Sigmoid colon (tissue), 7 donors: Measurements from ENCODE around the gene CNTN2. TPM values are rescaled to one million over a fixed set of nuclear protein-coding genes. Genes with fewer than 3 reads are reported as not detected.

ENCODE experiments used
- DNase-seq: peaks from one replicate; pipeline ENCODE4 v3.0.0-alpha.2; 2019
- H3K27ac ChIP-seq, 4 donors: fragments of 200-600 bp; sonication (generic); one replicate each; pipeline ENCODE4 v1.5.1; 2016 to 2019; ENCODE audit warnings: mild to moderate bottlenecking in 1 of 4
- H3K27me3 ChIP-seq, 3 donors: fragments of 200-600 bp; sonication (generic); one replicate each; pipeline ENCODE4 v1.5.1; 2019; ENCODE audit warnings: mild to moderate bottlenecking in 1 of 3
- H3K36me3 ChIP-seq, 4 donors: fragments of 200-600 bp; sonication (generic); one replicate each; pipeline ENCODE4 v1.5.1; 2016 to 2019
- H3K4me1 ChIP-seq, 4 donors: fragments of 200-600 bp; sonication (generic); one replicate each; pipeline ENCODE4 v1.5.1; 2017 to 2019
- H3K4me3 ChIP-seq, 4 donors: fragments of 200-600 bp; sonication (generic); one replicate each; pipeline ENCODE4 v1.5.1; 2017 to 2019; ENCODE audit warnings: mild to moderate bottlenecking in 2 of 4, moderate library complexity in 1 of 4
- H3K9me3 ChIP-seq, 4 donors: fragments of 200-600 bp in 3 of 4; sonication (generic) in 3 of 4; one replicate each; pipeline versions ENCODE4 v1.5.1 to v1.6.1; 2013 to 2019
- EP300 ChIP-seq, 4 donors: sonication (generic); formaldehyde crosslinking; IDR thresholded peaks; one replicate each; pipeline ENCODE4 v1.6.1; 2017; ENCODE audit warnings: antibody characterized with exemption in 4 of 4
- POLR2A ChIP-seq, 2 donors: fragments of 450-650 bp; IDR thresholded peaks; one replicate each; pipeline ENCODE4 v1.6.1; 2016; ENCODE audit warnings: antibody characterized with exemption in 2 of 2, mild to moderate bottlenecking in 2 of 2, moderate library complexity in 2 of 2
- POLR2AphosphoS5 ChIP-seq, 4 donors: sonication (generic); formaldehyde crosslinking; IDR thresholded peaks; one replicate each; pipeline ENCODE4 v1.6.1; 2017; ENCODE audit warnings: antibody characterized with exemption in 4 of 4
- WGBS, 2 donors: extraction: QIAGEN DNeasy Blood & Tissue Kit; methylation state at CpG; one replicate each; pipeline ENCODE4 v1.1.7; 2013; 5-methylcytosine and 5-hydroxymethylcytosine counted together
- intact Hi-C: fragments of 100-400 bp; cut with DNase I; formaldehyde crosslinking; loops from one replicate; pipeline ENCODE4 v1.15.1; 2023
- polyA plus RNA-seq, 3 donors: library from polyadenylated mRNA; stranded (reverse); fragments of 200-250 nt; gene quantifications; one replicate each; pipeline ENCODE4 v1.2.3, GENCODE V29; 2013
- total RNA-seq, 4 donors: library from RNA; depleted of rRNA; stranded (reverse); fragments of >200 nt; gene quantifications; one replicate each; pipeline ENCODE4 v1.1.0, GENCODE V29; 2016
- TF ChIP-seq, protein P1 (sequence below), 4 experiments: fragments of 450-650 bp in 3 of 4; fragments of 200-600 bp in 1 of 4; IDR thresholded peaks; one replicate each; pipeline ENCODE4 v1.5.1; 2016 to 2019; ENCODE audit warnings: antibody characterized with exemption in 4 of 4, mild to moderate bottlenecking in 3 of 4, moderate library complexity in 2 of 4
- donor health status: healthy with polysubstance abuse.
- donor health status: Bipolar disorder and iron deficiency.
- donor health status: healthy.

Gene CNTN2
- total and polyA plus RNA-seq, 7 donors, result 0.46 to 4.4 (median 2.2) TPM; not detected in 1

DNA sequence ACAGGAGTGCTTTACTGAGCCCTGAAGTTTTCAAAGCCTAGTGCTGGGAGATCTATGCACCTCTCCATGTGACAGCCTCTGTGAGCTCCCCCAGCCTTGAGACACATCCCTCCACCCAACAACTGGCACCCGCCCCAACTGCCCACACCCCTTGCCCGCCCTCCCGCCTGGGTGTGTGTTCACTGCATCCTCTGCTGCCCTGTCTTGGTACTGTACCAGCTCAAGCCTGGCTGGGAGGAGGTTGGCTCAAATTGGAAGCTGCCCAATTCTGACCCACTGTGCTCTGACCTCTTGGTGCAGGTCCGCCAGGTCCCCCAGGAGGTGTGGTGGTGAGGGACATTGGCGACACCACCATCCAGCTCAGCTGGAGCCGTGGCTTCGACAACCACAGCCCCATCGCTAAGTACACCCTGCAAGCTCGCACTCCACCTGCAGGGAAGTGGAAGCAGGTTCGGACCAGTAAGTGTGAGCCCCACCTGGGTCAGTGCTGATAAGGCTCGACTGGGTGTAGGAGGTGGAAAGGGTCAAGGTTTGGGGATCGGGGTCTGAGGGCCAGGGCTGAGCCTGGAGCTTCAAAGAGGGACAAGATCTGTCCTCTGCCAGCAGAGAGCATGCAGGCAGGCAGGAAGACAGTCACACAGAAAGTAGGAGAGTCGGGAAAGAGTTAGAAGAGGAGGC, 23.3 kb downstream of the CNTN2 start:
- Histone ChIP-seq H3K4me1 (peaks cover 0 to 16% (median 9%) of the 10 kb centered on the region in 4 donors), H3K27me3 (no peaks in the 10 kb centered on the region), H3K9me3 (no peaks in the 10 kb centered on the region), H3K27ac (no peak overlapping the region), H3K4me3 (no peak overlapping the region), H3K36me3 (no peaks in the 10 kb centered on the region)
- intact Hi-C loops, result no loop called here
- peak; percentile 57 for DNase-seq
- no peak for TF ChIP-seq EP300 (IDR thresholded peaks at IDR 0.05)
- TF ChIP-seq, protein P1, sequence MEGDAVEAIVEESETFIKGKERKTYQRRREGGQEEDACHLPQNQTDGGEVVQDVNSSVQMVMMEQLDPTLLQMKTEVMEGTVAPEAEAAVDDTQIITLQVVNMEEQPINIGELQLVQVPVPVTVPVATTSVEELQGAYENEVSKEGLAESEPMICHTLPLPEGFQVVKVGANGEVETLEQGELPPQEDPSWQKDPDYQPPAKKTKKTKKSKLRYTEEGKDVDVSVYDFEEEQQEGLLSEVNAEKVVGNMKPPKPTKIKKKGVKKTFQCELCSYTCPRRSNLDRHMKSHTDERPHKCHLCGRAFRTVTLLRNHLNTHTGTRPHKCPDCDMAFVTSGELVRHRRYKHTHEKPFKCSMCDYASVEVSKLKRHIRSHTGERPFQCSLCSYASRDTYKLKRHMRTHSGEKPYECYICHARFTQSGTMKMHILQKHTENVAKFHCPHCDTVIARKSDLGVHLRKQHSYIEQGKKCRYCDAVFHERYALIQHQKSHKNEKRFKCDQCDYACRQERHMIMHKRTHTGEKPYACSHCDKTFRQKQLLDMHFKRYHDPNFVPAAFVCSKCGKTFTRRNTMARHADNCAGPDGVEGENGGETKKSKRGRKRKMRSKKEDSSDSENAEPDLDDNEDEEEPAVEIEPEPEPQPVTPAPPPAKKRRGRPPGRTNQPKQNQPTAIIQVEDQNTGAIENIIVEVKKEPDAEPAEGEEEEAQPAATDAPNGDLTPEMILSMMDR (IDR thresholded peaks at IDR 0.05), result no peak
- TF ChIP-seq POLR2A (IDR thresholded peaks at IDR 0.05), result no peak
- WGBS, 2 donors, result 45 to 64% methylated on average over 13 of the region's 13 CpGs

GRCh38 chr1:205067031-205067430, 24.0 kb downstream of the CNTN2 start:
- Histone ChIP-seq H3K36me3 (no peaks in the 10 kb centered on the region), H3K4me3 (no peak overlapping the region), H3K27me3 (no peaks in the 10 kb centered on the region), H3K27ac (no peak overlapping the region), H3K4me1 (peaks cover 0 to 8% (median 2%) of the 10 kb centered on the region in 4 donors), H3K9me3 (no peaks in the 10 kb centered on the region)
- intact Hi-C loops, result no loop called here
- DNase-seq, result no peak
- 86 to 90% methylated on average over 6 of the region's 6 CpGs for WGBS, 2 donors
- TF ChIP-seq, protein P1 (IDR thresholded peaks at IDR 0.05), result no peak
- no peak for TF ChIP-seq POLR2AphosphoS5 (IDR thresholded peaks at IDR 0.05)
- TF ChIP-seq EP300 (IDR thresholded peaks at IDR 0.05), result no peak
- TF ChIP-seq POLR2A (IDR thresholded peaks at IDR 0.05), result no peak

DNA sequence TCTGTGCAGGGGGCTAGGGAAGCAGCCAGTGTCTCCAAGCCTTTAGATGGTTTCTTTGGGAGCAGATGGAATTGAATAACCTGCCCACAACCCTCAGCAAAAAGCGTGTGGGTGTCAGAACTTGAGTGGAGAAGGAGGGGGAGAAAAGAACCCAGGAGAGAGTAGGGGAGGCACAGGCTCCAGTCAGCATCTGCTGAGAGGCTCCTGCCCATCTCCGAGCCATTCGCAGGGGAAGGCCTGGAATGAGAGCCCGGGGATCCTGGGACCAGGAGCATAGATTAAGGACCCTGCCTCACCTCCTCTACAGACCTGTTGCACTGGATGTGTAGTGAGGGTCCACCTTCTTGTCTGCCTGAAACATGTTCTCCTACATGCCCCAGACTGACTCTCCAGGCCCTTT, 25.0 kb downstream of the CNTN2 start:
- DNase-seq, result no peak
- 76 to 91% methylated on average over 4 of the region's 4 CpGs for WGBS, 2 donors
- H3K4me1 ChIP-seq, result peaks cover 0 to 8% (median 2%) of the 10 kb centered on the region in 4 donors
- no peak overlapping the region for H3K4me3 ChIP-seq
- no peaks in the 10 kb centered on the region for H3K36me3 ChIP-seq
- no peaks in the 10 kb centered on the region for H3K27me3 ChIP-seq
- H3K27ac ChIP-seq, result no peak overlapping the region
- no peaks in the 10 kb centered on the region for H3K9me3 ChIP-seq
- TF ChIP-seq POLR2AphosphoS5 (IDR thresholded peaks at IDR 0.05) (no peak), POLR2A (IDR thresholded peaks at IDR 0.05) (no peak), EP300 (IDR thresholded peaks at IDR 0.05) (no peak)
- TF ChIP-seq, protein P1 (IDR thresholded peaks at IDR 0.05), result no peak
- intact Hi-C loops, result no loop called here

- H3K27me3 ChIP-seq, result no peaks in the 10 kb centered on the region
- no peaks in the 10 kb centered on the region for H3K9me3 ChIP-seq
- WGBS, 2 donors, result 62 to 67% methylated on average over 2 of the region's 2 CpGs
- TF ChIP-seq EP300 (IDR thresholded peaks at IDR 0.05) (no peak), POLR2A (IDR thresholded peaks at IDR 0.05) (no peak), POLR2AphosphoS5 (IDR thresholded peaks at IDR 0.05) (no peak)
- TF ChIP-seq, protein P1 (IDR thresholded peaks at IDR 0.05), result no peak
- intact Hi-C loops, result no loop called here
- peaks cover 0 to 8% (median 2%) of the 10 kb centered on the region in 4 donors for H3K4me1 ChIP-seq
- no peak for DNase-seq
- H3K4me3 ChIP-seq, result no peak overlapping the region
- H3K36me3 ChIP-seq, result no peaks in the 10 kb centered on the region
- no peak overlapping the region for H3K27ac ChIP-seq
Measured at GRCh38 chr1:205068457-205069040, 25.5 kb downstream of the CNTN2 start.
